Tibial nerve (tissue), 4 donors: Measurements from ENCODE around the gene PIGS. TPM values are rescaled to one million over a fixed set of nuclear protein-coding genes. Genes with fewer than 3 reads are reported as not detected.

Experiments used
- DNase-seq, 2 donors: peaks; one replicate each; pipeline ENCODE4 v3.0.0-alpha.2; 2019; ENCODE audit warnings: low spot score in 2 of 2
- H3K27ac ChIP-seq, 4 donors: fragments of 200-600 bp; sonication (generic) in 3 of 4; one replicate each; pipeline ENCODE4 v1.5.1; 2017 to 2019; ENCODE audit warnings: mild to moderate bottlenecking in 1 of 4
- H3K27me3 ChIP-seq, 2 donors: fragments of 200-600 bp; sonication (generic) in 1 of 2; one replicate each; pipeline versions ENCODE4 v1.5.1 to v1.6.0; 2017 to 2019
- H3K36me3 ChIP-seq, 3 donors: fragments of 200-600 bp; sonication (generic); one replicate each; pipeline ENCODE4 v1.5.1; 2018 to 2019
- H3K4me1 ChIP-seq, 4 donors: fragments of 200-600 bp; sonication (generic) in 3 of 4; one replicate each; pipeline ENCODE4 v1.5.1; 2017 to 2019
- H3K4me3 ChIP-seq, 4 donors: fragments of 200-600 bp; sonication (generic) in 3 of 4; one replicate each; pipeline ENCODE4 v1.5.1; 2017 to 2019; ENCODE audit warnings: mild to moderate bottlenecking in 1 of 4, moderate library complexity in 1 of 4
- H3K9me3 ChIP-seq, 4 donors: fragments of 200-600 bp; sonication (generic) in 3 of 4; one replicate each; pipeline ENCODE4 v1.5.1; 2017 to 2019
- EP300 ChIP-seq, 2 donors: sonication (generic); formaldehyde crosslinking; IDR thresholded peaks; one replicate each; pipeline ENCODE4 v1.6.1; 2017; ENCODE audit warnings: antibody characterized with exemption in 2 of 2, mild to moderate bottlenecking in 1 of 2
- POLR2A ChIP-seq, 2 donors: fragments of 450-650 bp; IDR thresholded peaks; one replicate each; pipeline ENCODE4 v1.6.1; 2017; ENCODE audit warnings: antibody characterized with exemption in 2 of 2, mild to moderate bottlenecking in 2 of 2, moderate library complexity in 2 of 2
- WGBS, 2 donors: methylation state at CpG; one replicate each; pipeline ENCODE4 v1.1.5; 2018; 5-methylcytosine and 5-hydroxymethylcytosine counted together
- total RNA-seq, 4 donors: library from RNA; depleted of rRNA; stranded (reverse); fragments of >200 nt; gene quantifications; one replicate each; pipeline ENCODE4 v1.1.0, GENCODE V29; 2016
- TF ChIP-seq, protein P1 (sequence below), 5 experiments: fragments of 200-600 bp in 3 of 5; fragments of 450-650 bp in 2 of 5; sonication (generic) in 3 of 5; IDR thresholded peaks; one replicate each; pipeline ENCODE4 v1.5.1; 2016 to 2019; ENCODE audit warnings: antibody characterized with exemption in 5 of 5, mild to moderate bottlenecking in 3 of 5, moderate library complexity in 2 of 5

PIGS gene
- total RNA-seq, 4 donors from 2014 or later = 62.2 to 82.4 (median 73.2) TPM

DNA sequence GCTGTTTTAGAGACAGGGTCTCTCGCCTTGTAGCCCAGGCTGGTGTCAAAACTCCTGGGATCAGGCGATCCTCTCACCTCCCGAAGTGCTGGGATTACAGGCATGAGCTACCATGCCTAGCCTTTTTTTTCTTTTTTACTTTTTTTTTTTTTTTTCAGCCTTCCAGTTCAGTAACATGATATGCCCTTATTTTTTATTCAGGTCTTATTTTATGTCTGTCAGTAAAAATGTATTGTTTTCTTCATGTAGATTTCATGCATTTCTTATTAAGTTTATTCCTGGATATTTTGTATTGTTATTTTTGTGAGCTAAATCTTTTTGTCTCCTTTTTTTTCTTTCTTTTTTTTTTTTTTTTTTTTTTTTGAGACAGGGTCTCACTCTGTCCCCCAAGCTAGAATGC is 67.9 kb downstream of the PIGS start:
- WGBS, 2 donors = 57 to 67% methylated on average over 3 of the region's 3 CpGs
- no peak overlapping the region for H3K4me3 ChIP-seq
- no peaks in the 10 kb centered on the region for H3K36me3 ChIP-seq
- peaks cover 0 to 4% (median 0%) of the 10 kb centered on the region in 4 donors for H3K4me1 ChIP-seq
- no peak for DNase-seq
- TF ChIP-seq POLR2A (IDR thresholded peaks at IDR 0.05) (no peak), EP300 (IDR thresholded peaks at IDR 0.05) (no peak)
- TF ChIP-seq, protein P1, sequence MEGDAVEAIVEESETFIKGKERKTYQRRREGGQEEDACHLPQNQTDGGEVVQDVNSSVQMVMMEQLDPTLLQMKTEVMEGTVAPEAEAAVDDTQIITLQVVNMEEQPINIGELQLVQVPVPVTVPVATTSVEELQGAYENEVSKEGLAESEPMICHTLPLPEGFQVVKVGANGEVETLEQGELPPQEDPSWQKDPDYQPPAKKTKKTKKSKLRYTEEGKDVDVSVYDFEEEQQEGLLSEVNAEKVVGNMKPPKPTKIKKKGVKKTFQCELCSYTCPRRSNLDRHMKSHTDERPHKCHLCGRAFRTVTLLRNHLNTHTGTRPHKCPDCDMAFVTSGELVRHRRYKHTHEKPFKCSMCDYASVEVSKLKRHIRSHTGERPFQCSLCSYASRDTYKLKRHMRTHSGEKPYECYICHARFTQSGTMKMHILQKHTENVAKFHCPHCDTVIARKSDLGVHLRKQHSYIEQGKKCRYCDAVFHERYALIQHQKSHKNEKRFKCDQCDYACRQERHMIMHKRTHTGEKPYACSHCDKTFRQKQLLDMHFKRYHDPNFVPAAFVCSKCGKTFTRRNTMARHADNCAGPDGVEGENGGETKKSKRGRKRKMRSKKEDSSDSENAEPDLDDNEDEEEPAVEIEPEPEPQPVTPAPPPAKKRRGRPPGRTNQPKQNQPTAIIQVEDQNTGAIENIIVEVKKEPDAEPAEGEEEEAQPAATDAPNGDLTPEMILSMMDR (IDR thresholded peaks at IDR 0.05) = no peak
- H3K27ac ChIP-seq = no peak overlapping the region
- H3K27me3 ChIP-seq = peaks cover 0 to 40% of the 10 kb centered on the region in 2 donors
- no peaks in the 10 kb centered on the region for H3K9me3 ChIP-seq

Other genes with a start within 250 kb of the PIGS start
- 10 to 100 TPM; 34.8 to 50.3 (median 43.9) TPM for gene IFT20, start 236.1 kb downstream of the PIGS start, total RNA-seq
- gene TNFAIP1, start 235.8 kb downstream of the PIGS start, total RNA-seq = 10 to 100 TPM; 25.1 to 36.0 (median 28.2) TPM
- gene POLDIP2, start 214.0 kb downstream of the PIGS start, total RNA-seq = 10 to 100 TPM; 56.5 to 87.9 (median 66.6) TPM
- not detected for gene SEBOX, start 206.3 kb downstream of the PIGS start, total RNA-seq
- 10 to 100 TPM in 1 of 4 donors, 1 to 10 TPM in 2, under 1 TPM in 1; 0.90 to 22.7 (median 1.8) TPM for gene VTN, start 201.2 kb downstream of the PIGS start, total RNA-seq
- 10 to 100 TPM in 2 of 4 donors, 1 to 10 TPM in 2; 5.4 to 18.6 (median 13.8) TPM for gene SARM1, start 199.8 kb downstream of the PIGS start, total RNA-seq
- gene SLC46A1, start 165.3 kb downstream of the PIGS start, total RNA-seq = 10 to 100 TPM in 1 of 4 donors, 1 to 10 TPM in 3; 5.0 to 10.8 (median 6.4) TPM
- not detected for gene SLC13A2, start 97.9 kb downstream of the PIGS start, total RNA-seq
- not detected for gene FOXN1, start 65.2 kb downstream of the PIGS start, total RNA-seq
- 10 to 100 TPM; 20.5 to 30.0 (median 22.4) TPM for gene UNC119, start 18.9 kb downstream of the PIGS start, total RNA-seq
- 100 to 1,000 TPM in 3 of 4 donors, 10 to 100 TPM in 1; 46.2 to 222 (median 141) TPM for gene ALDOC, start 5.4 kb upstream of the PIGS start, total RNA-seq
- gene SPAG5, start 27.5 kb upstream of the PIGS start, total RNA-seq = 10 to 100 TPM in 1 of 4 donors, 1 to 10 TPM in 3; 5.7 to 11.4 (median 7.6) TPM
- gene RSKR, start 42.7 kb upstream of the PIGS start, total RNA-seq = 10 to 100 TPM in 3 of 4 donors, 1 to 10 TPM in 1; 5.7 to 34.5 (median 16.2) TPM
- gene BLTP2, start 73.6 kb upstream of the PIGS start, total RNA-seq = 100 to 1,000 TPM in 3 of 4 donors, 10 to 100 TPM in 1; 95.1 to 133 (median 111) TPM
- 10 to 100 TPM; 26.7 to 45.3 (median 32.4) TPM for gene SDF2, start 90.4 kb upstream of the PIGS start, total RNA-seq
- gene SUPT6H, start 90.7 kb upstream of the PIGS start, total RNA-seq = 100 to 1,000 TPM in 1 of 4 donors, 10 to 100 TPM in 3; 56.4 to 101 (median 66.6) TPM
- gene PROCA1, start 140.4 kb upstream of the PIGS start, total RNA-seq = 1 to 10 TPM; 2.1 to 6.3 (median 4.6) TPM
- 100 to 1,000 TPM; 189 to 298 (median 196) TPM for gene RAB34, start 146.3 kb upstream of the PIGS start, total RNA-seq
- 100 to 1,000 TPM; 431 to 573 (median 517) TPM for gene RPL23A, start 148.5 kb upstream of the PIGS start, total RNA-seq
- 1 to 10 TPM in 1 of 4 donors, under 1 TPM in 1, not detected in 2; 0.44 to 1.2 TPM for gene TLCD1, start 154.7 kb upstream of the PIGS start, total RNA-seq
- 1 to 10 TPM; 2.8 to 6.0 (median 3.5) TPM for gene NEK8, start 157.3 kb upstream of the PIGS start, total RNA-seq
- 10 to 100 TPM; 18.4 to 42.8 (median 30.0) TPM for gene TRAF4, start 172.5 kb upstream of the PIGS start, total RNA-seq